SW 1271 (cell line): ENCODE data around the gene TBC1D2.
A peak's percentile ranks its signal among the peaks of the same experiment; 100 is the strongest.
"Not testable (repeated sequence)": the region's sequence is repeated elsewhere in the genome, so short reads cannot be mapped to it uniquely, and the experiment has no call there.

Experiments used
- DNase-seq, 2 experiments: peaks; one replicate each; lab custom pipeline; 2025; lab: John Stamatoyannopoulos, UW

Gene TBC1D2, protein sequence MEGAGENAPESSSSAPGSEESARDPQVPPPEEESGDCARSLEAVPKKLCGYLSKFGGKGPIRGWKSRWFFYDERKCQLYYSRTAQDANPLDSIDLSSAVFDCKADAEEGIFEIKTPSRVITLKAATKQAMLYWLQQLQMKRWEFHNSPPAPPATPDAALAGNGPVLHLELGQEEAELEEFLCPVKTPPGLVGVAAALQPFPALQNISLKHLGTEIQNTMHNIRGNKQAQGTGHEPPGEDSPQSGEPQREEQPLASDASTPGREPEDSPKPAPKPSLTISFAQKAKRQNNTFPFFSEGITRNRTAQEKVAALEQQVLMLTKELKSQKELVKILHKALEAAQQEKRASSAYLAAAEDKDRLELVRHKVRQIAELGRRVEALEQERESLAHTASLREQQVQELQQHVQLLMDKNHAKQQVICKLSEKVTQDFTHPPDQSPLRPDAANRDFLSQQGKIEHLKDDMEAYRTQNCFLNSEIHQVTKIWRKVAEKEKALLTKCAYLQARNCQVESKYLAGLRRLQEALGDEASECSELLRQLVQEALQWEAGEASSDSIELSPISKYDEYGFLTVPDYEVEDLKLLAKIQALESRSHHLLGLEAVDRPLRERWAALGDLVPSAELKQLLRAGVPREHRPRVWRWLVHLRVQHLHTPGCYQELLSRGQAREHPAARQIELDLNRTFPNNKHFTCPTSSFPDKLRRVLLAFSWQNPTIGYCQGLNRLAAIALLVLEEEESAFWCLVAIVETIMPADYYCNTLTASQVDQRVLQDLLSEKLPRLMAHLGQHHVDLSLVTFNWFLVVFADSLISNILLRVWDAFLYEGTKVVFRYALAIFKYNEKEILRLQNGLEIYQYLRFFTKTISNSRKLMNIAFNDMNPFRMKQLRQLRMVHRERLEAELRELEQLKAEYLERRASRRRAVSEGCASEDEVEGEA

GRCh38 chr9:98255578-98256296 is at the start of gene TBC1D2:
TSS of gene TBC1D2 (minus strand) at chr9:98255649. CDS start at chr9:98255541, 108 bp downstream.
- peak; percentile 91 to 97 for DNase-seq

DNA sequence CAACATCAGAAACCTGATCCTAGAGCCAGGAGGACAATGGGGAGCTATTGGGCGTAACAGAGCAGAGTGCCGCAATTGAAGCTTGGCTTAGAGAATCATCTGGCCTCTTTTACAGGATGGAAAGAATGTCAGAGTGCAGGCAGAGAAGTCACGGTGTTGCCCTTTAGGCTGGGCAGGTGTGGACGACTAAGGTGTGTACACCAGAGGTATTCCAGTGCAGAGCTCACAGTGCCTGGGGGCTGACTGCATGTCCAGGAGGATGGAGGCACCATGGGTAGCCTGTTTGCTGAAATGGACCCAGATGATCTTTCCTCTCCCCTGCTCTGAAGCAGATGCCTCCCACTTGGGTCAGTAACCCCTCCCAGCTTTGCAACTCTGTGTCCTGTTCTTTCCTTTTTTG is 48.9 kb upstream of the TBC1D2 start:
- DNase-seq: no peak

GRCh38 chr9:98303633-98304125 is 48.2 kb upstream of the TBC1D2 start:
- no peak for DNase-seq

- no peak for DNase-seq
Measured at GRCh38 chr9:98302938-98303632, 47.6 kb upstream of the TBC1D2 start.

- DNase-seq: no peak
Measured at GRCh38 chr9:98302150-98302549, 46.7 kb upstream of the TBC1D2 start.

DNA sequence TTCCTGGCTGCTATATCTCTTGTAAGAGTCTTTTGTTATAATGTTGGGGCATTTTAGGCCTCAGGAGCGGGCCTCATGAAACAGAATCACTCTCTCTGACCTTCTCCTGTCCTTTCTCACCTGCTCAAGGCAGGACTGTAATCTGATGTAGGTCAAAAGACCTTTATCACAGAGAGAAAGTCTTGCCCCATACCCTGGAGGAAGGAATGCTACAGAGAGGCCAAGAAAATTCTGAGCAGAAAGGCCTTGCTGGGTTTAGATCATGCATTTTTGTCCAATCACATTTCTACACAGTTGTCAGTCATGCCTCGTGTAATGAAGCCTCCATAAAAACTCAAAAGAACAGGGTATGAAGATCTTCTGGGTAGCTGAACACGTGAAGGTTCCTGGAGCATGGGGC is 45.2 kb upstream of the TBC1D2 start:
- DNase-seq: no peak

- no peak for DNase-seq
Measured at GRCh38 chr9:98298476-98298875, 43.0 kb upstream of the TBC1D2 start.

GRCh38 chr9:98295824-98296223 is 40.4 kb upstream of the TBC1D2 start:
- DNase-seq: no peak

DNA sequence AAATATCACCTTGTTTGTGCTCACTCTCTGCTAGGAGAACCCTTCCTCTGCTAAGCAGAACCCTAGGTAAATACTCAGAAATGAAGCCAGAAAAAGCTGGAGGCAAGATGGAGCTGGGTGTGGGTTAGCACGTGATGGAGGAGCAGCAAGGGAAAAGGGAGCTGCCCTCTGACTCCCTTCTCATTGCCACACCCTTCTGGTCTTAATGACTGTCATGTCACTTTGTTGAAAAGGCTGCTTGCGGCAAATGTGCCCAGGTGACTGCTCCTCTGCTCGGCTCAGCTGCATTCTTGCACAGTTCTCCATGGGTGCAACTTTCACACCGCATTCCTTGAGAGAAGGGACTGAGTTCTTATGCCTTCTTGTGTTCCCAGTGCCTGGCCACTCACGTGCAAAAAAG is 36.4 kb upstream of the TBC1D2 start:
- DNase-seq: no peak

DNA sequence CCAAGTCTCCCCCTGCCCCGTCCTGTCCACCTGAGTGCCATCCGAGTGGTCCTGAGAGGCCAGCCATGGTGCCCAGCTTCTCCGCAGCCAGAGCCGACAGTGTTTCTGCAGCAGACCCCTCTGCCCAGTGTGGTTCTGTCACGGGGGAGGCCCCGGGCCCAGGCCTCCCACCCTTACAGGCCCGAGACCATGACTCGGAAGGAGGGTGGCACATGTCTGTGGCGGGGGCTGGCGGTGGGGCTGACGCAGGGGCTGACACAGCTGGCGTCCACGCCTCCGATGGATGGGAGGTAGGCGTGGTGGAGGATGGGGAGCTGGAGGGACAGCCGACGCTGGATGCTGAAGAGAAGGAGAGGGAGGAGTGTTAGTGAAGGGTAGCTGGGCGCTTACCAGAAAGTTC is 35.0 kb upstream of the TBC1D2 start:
- DNase-seq: no peak

GRCh38 chr9:98289614-98290201 is 34.3 kb upstream of the TBC1D2 start:
- DNase-seq: no peak

DNA sequence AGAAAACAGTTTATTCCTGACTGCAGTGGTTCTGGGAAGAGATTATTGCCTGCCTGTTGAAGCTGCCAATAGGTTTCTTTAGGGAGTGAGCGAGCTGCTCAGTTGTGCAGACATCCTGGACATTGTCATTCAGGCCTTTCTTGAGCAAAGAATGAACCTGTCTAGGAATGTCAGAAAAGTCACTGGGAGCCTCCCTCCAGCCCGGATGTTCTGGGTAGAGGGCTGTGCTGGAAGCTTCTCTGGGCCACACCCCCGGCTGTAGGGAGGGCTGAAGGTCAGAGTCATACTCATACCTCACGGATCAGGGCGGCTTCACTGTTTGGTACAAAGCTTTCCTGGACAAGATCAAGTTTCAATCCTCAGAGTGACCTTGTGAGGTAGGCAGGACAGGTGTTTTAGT is 33.4 kb upstream of the TBC1D2 start:
- DNase-seq: no peak

DNA sequence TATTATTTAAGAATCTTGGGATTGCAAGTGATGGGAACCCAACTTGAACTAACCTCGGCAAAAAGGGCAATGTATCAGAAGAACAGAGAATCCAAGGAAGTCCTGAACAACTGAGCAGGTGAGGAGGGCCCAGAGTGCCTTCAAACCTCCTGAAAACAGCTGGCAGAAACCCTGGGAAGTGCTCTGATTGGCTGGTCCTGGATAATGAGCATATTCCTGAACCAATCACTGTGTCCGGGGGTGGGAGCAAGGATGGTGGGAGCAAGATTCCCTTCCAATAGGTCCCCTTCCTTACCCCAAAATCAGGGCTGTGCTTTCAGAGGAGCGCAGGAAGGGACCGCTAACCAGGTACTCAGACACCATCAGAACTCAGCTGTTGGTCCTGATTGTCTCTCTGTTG is 31.9 kb upstream of the TBC1D2 start:
- DNase-seq: no peak

DNA sequence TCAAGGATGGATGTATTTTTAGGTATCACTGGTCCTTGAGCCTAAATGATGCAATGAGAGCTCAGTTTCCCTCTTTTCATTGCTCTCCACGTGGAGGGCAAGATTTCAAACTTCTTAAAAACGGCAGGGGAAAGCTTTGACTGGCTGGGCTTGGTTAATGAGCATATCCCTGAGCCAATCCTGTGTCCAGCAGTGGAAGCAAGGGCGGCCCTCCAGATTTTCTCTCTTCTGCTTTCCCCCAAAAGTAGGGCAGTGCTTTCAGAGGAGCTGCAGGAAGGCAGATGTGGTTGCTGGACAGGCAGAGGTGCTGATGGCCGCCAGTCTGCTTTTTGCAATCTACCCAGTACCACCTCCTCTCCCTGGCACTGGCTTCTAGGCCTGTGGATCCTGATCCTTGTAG is 30.0 kb upstream of the TBC1D2 start:
- no peak for DNase-seq

GRCh38 chr9:98284754-98285153 is 29.3 kb upstream of the TBC1D2 start:
- DNase-seq: no peak

GRCh38 chr9:98283143-98283542 is 27.7 kb upstream of the TBC1D2 start:
- DNase-seq: not testable (repeated sequence)

- no peak for DNase-seq
Measured at GRCh38 chr9:98281281-98281680, 25.8 kb upstream of the TBC1D2 start.

DNA sequence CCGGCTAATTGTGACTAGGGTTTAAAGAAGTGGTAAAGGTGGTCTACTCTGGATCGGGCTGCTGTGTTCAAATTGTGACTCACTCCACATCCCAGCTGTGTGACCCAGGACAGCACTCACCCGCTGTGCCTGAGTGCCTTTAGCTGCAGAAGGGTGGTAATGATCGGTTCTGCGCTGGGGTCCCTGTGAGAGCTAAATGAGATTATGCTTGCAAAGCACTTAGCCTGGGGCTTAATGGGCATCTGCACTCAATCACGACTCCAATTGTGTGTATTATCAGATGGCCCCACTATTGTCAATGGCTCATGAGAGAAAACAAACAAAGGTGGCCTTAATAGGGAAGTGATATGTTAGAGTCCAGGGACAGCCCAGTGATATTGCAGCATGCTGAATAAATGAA is 25.1 kb upstream of the TBC1D2 start:
- DNase-seq: no peak

GRCh38 chr9:98280162-98280561 is 24.7 kb upstream of the TBC1D2 start:
- no peak for DNase-seq

DNA sequence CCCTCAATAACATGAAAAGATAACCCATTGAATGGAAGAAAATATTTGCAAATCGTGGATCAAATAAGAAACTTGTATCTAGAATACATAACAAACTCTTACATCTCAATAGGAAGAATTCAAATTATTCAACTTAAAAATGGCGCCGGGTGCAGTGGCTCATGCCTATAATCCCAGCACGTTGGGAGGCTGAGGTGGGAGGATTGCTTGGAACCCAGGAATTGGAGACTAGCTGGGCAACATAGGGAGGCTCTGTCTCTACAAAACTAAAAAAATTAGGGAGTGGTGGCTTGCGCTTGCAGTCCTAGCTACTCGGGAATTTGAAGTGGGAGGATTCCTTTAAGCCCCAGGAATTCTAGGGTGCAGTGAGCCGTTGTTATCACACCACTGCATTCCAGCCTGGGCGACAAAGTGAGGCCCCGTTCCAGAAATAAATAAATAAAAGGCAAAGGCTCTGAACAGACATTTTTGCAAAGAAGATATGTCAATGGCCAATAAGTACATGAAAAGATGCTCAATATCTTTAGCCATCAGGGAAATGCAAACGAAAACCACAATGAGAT is 21.5 kb upstream of the TBC1D2 start:
- no peak for DNase-seq

DNA sequence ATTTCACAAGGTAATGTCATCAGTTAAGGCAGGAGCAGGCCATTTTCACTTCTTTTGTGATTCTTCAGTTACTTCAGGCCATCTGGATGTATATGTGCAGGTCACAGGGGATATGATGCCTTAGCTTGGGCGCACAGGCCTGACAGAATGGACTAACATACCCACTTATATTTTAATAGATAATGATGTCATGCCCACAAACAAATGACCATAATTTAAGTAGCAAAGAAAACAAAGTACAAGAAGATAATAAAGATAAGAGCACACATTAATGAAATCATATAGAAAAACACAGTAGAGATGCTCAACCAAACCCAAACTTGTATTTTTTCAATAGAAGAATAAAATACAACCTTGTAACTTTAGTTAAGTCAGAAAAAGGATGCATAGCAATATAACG is 19.7 kb upstream of the TBC1D2 start:
- DNase-seq: no peak
